ENCODE results near the gene BCKDHB.
"Not testable (repeated sequence)": the region's sequence is repeated elsewhere in the genome, so short reads cannot be mapped to it uniquely, and the experiment has no call there.

The BCKDHB gene

DNA sequence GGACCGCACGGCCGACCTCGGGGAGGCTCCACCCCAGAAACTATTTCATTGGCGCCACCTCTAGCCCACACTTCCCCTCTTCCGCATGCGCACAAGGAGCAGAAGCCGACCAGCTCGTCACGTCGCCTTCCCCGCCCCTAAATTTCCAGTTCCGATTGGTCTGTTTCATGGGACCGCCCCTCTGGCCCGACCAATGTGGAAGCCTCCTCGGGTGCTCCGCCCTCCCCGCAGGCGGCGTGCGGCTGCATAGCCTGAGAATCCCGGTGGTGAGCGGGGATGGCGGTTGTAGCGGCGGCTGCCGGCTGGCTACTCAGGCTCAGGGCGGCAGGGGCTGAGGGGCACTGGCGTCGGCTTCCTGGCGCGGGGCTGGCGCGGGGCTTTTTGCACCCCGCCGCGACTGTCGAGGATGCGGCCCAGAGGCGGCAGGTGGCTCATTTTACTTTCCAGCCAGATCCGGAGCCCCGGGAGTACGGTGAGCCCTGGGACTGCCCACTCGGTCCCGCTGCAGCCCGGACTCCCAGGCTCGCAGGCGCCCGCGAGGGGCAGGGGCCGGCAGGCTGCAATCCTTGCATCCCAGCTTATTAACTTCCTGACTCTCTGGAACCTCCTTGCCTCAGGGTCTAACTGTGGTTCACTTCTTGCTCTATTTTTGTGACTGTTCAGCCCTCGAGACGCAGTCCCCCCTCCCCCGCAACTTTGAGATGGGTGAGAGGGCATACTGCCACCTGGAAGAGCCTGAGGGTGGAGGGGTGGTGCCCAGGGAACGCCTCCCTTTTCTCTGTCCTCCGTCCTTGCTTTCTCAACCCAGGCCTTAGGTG is at the start of gene BCKDHB:
Gene BCKDHB (plus strand): TSS at position 254 of the 818 bp plus-strand sequence. CDS start 23 bp downstream, at position 277.
- peak; percentile 99 for DNase-seq

- no peak for DNase-seq
Measured at GRCh38 chr6:80060774-80061173, 45.7 kb upstream of the BCKDHB start.

- not testable (repeated sequence) for DNase-seq
Measured at GRCh38 chr6:80068146-80068545, 38.3 kb upstream of the BCKDHB start.

DNA sequence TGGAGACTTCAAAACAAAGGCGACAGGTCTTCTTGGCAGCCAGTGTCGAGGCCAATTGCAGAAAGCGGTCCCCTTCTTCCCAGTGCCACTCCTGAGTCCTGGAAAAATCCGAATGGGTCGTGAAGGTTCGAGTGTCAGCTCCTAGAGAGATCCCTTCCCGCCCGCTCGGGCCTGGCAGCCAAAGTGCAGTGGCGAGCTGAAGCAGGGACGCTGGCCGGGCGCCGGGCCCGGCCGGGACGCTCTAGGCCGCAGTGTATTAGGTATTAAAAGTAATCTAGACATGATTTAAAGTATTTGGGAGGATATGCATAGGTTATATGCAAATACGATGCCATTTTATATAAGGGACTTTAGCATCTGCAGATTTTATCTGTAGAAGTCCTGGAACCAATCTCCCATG is 36.0 kb upstream of the BCKDHB start:
- DNase-seq: not testable (repeated sequence)

GRCh38 chr6:80077067-80077466 is 29.4 kb upstream of the BCKDHB start:
- DNase-seq: no peak

GRCh38 chr6:80088637-80089036 is 17.8 kb upstream of the BCKDHB start:
- DNase-seq: no peak

DNA sequence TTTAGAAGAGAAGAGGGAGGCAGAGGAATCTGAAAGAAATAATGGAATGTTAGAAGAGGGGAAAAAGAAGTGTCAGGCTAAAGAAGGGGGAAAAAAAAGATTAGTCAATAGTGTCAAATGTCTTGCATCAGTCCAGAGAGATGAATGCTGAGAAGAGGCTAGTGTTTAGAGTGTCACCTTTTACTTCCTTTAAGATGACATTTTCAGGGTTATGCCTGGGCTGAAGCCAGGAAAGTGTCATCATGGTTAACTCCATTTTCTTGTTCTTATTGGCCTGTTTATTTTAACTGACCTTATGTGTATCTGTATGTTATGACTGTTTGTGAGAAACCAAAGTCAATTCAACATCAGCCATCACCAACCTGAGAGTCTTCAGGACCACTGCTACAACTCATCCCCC is 15.0 kb upstream of the BCKDHB start:
- DNase-seq: no peak

- peak; percentile 4 for DNase-seq
Measured at GRCh38 chr6:80094017-80094416, 12.5 kb upstream of the BCKDHB start.

- DNase-seq: no peak
Measured at GRCh38 chr6:80095600-80095999, 10.9 kb upstream of the BCKDHB start.

GRCh38 chr6:80098392-80098791 is 8.1 kb upstream of the BCKDHB start:
- no peak for DNase-seq

- DNase-seq: no peak
Measured at GRCh38 chr6:80104520-80104919, 2.0 kb upstream of the BCKDHB start.

DNA sequence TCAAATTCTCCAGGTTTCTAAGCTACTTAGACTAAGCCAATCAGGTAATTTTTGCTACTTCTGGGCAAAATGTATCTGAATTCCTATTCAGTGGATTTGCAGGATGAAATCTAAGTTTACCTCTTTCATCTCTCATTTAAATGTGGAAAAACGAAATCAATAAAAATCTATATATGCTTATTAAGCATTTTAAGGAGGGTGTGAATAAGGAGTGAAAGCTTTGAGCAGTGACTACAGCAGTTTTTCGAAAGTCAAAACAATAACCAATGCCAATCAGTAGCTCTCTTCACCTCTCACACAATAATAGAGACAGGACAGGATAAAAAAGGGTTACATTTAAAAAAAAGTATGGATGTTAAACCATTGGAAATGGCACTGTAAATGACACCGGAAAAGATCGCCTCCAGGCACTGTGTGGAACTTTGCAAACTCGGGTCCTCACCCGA is 476 bp upstream of the BCKDHB start:
- no peak for DNase-seq

- DNase-seq: not testable (repeated sequence)
Measured at GRCh38 chr6:80122576-80122975, 16.1 kb downstream of the BCKDHB start.

GRCh38 chr6:80126657-80127345 is 20.3 kb downstream of the BCKDHB start:
- no peak for DNase-seq

- no peak for DNase-seq
Measured at GRCh38 chr6:80129485-80129884, 23.0 kb downstream of the BCKDHB start.

- DNase-seq: peak; percentile 62
Measured at GRCh38 chr6:80133020-80133419, 26.5 kb downstream of the BCKDHB start.

GRCh38 chr6:80134065-80134464 is 27.6 kb downstream of the BCKDHB start:
- DNase-seq: no peak

- DNase-seq: no peak
Measured at GRCh38 chr6:80142586-80142985, 36.1 kb downstream of the BCKDHB start.

DNA sequence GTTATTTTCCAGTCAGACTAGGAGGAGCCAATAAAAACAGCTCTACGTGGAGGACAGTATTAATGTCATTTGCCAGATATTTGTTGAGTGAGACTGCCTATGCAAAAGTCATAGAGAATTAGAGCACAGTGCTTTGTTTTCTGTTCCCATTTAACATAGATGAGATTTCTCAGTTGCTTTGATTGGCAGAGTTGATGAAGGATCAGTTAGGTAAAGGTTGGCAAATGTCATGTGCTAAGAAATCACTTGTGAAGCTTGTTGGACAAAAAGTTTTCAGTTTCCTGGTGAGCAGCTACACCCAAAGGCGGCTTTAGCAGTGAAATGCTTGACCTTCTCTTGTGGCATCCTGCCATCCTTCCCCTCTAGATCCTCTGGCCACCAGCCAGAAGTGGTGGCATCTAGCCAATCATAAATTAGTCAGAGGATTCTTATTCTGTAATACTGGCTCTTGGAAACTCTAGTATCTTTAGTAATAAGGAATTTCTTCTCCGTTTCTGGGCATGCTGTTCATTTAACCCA is 37.0 kb downstream of the BCKDHB start:
- DNase-seq: peak; percentile 41

DNA sequence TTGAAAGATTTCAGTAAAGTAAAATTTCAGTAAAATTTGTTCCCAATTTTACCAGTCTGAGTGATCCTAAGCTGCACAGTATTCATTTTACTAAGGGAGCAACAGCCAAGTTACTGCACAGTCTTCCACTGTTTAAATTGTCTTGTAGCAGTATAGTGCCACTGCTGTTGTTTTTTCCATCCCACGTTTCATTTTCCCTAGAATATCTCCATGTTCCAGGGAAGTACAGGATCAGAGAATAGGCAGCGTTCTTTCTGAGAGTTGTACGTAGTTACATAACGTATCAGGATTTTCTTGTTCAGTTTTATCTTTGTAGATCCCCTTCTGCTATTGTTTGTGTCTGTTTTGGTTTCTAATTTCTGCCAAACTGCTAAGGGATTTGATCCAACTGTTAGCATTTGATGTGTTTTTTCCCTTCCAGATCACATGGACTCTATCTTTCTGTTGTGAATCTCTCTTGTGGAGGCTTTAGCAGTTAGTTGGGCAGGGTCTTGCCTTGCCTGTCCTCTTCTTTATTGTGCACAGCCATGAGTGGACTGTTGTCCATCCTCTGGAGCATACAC is 38.4 kb downstream of the BCKDHB start:
- DNase-seq: no peak

- DNase-seq: no peak
Measured at GRCh38 chr6:80145509-80145908, 39.0 kb downstream of the BCKDHB start.

- no peak for DNase-seq
Measured at GRCh38 chr6:80145921-80146320, 39.5 kb downstream of the BCKDHB start.

- no peak for DNase-seq
Measured at GRCh38 chr6:80148220-80148619, 41.7 kb downstream of the BCKDHB start.

DNA sequence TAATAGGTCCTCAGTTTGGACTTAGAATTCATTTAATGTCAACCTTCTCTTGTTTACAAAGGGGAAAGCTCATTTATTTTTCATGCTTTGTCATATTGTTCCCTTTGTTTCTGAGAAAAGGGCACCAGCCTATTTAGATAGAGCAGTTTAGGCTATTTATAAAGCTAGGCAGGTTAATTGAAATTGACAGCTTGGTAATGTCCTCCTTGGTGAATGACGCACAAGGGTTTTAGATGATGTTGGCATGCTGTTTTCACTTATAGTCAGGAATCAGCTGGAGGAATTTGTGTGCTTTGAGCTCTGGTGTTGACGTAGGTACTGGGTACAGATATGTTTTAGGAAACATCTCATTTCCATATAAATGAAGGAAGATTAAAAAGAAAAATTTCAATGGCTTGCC is 45.2 kb downstream of the BCKDHB start:
- DNase-seq: no peak

Data from midbrain (tissue), 1 donor.